NOMO-1 treated with DMSO at 0.1 percent for 48 hours (cell line): Measurements from ENCODE around the gene PROP1.
"Not testable (repeated sequence)": the region's sequence is repeated elsewhere in the genome, so short reads cannot be mapped to it uniquely, and the experiment has no call there.

Experiments used
- DNase-seq: peaks from one replicate; lab custom pipeline; 2025; ENCODE audit not compliant: unreplicated experiment; lab: John Stamatoyannopoulos, UW

Gene PROP1

DNA sequence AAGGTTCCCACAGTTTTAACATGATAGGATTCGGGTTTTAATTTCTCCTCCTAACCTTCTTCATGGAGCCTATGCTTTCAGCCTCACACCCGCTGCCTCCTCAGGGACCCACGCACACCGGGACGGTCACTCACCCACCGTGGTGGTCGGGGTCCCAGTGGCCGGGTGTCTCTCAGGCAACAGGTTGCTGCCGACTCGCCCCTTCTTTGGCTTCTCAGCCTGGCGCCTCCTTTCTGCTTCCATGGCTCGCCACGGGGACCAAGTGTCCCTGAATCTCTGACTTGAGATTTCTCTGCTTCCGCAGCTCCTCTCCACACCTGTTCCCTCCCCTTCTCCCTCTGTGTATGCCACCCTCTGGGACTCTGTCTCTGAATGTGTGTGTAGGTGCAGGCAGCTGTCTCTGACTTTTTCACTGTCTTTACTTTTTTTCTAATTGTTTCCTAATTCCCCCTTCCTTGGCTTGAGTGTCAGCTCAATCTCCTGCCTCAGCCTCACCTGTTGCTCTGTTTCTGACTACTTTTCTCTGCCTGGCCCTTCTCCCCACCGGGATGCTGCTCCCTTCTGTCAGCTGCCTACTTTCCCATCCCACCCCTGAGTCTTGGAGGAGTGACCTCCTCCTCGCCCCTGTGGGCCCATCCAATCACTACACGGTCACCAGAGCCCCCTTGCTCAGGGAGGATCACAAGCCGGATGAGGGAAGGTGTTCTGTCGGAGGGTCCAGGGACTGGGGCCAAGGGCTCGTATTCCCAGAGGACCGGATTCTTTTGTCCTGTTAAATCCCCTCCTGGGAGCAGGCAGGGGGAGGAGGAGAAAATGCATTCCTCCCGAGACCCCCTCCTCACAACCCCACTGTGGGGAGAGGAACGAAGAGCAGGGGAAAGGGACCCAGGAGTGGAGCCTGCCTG lies at the start of gene PROP1:
PROP1 (minus strand) TSS at position 552 of the 905 bp plus-strand sequence; CDS start at position 243, 309 bp downstream.
- DNase-seq: no peak

DNA sequence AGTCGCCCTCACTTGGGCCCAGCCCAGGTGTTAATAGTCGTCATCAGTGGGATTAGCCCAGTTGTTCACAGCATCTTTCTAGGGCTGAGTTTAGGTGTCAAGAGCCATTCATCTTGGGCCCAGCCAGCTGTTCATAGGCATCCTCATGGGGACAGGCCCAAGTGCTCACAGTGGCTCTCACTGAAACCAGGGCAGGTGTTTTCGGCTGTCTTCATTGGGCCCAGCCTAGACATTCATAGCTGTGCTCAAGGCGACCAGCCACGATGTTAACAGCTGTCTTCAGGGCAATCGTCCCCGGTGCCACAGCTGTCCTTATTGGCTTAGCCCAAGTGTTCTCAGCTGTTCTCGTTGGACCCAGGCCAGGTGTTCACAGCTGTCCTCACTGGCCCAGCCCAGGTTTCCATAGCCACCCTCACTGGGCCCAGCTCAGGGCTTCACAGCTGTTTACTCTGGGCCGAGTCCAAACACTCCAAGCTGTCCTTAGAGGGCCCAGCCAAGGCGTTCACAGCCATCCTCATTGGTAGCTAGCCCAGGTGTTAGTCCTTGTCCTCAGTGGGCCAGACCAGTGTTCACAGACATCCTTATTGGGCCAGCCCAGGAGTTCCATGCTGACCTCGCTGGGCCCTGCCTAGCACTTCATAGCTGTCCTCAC lies 23.5 kb upstream of the PROP1 start:
- DNase-seq: not testable (repeated sequence)

DNA sequence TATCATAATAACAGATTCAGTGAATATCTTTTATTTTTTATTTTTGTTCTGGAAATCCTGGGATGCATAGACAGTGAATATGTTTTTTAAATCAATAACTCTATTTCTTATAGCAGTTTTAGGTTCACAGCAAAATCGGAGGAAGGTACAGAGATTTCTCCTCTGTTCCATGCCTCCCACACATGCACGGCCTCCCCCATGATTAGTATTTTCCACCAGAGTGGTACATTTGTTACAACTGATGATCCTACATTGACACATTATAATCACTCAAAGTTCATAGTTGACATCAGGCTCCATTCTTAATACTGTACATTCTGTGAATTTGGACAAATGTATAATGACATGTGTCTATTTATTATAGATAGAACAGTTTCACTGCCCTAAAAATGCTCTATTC lies 16.7 kb upstream of the PROP1 start:
- DNase-seq: not testable (repeated sequence)

DNA sequence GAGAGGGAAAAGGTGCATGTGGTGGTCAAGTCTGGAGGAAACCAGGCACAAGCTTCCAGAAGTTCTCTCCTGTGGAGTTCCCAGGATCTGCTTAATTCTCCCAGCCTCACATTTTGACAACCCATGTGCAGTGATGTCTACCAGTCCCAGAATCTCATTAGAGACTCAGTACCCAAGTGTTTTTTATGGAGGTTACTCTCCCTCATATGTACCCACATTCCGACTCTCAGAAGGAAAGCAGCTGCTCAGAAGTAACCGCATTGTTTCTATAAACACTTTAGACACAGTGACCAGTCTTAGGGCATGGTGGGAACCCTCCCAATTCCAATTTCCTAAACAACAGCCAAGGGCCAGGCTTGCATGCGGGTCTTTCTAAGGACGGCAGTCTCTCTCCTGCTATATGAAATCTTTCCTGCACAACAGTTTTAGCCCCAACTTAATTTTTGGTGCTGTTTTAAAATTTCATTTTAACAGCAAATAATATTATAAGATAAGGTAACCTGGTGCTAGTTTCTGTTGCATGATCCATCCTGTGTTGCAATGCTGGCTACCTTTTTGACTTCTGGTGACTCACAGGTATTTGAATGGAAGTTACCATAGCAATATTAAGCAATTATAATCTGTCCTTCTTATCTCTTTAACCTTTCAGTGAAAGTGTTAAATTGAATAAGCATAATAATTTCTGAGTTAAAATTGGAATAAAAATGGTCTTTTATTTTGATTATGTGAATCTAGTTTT lies 15.9 kb upstream of the PROP1 start:
- not testable (repeated sequence) for DNase-seq

DNA sequence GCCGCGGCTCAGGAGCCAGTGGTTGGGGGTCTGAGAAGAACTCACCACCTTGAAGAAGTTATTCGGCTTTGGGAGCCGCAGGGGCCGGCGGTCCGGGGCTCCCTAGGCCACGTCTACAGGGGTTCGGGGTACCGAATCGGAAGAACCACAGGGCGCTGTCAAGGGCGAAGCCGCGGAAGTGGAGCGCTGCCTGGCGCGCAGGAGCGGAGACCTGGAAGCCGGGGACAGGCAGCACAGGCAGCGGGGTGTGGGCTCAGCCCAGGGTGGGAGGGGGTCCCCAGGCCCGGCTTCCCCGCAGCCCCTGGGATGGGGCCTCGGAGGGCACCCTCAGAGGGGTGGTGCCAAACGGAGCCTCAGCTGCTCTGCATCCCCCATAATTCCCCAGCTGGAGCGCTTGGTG lies 11.2 kb upstream of the PROP1 start:
- not testable (repeated sequence) for DNase-seq

DNA sequence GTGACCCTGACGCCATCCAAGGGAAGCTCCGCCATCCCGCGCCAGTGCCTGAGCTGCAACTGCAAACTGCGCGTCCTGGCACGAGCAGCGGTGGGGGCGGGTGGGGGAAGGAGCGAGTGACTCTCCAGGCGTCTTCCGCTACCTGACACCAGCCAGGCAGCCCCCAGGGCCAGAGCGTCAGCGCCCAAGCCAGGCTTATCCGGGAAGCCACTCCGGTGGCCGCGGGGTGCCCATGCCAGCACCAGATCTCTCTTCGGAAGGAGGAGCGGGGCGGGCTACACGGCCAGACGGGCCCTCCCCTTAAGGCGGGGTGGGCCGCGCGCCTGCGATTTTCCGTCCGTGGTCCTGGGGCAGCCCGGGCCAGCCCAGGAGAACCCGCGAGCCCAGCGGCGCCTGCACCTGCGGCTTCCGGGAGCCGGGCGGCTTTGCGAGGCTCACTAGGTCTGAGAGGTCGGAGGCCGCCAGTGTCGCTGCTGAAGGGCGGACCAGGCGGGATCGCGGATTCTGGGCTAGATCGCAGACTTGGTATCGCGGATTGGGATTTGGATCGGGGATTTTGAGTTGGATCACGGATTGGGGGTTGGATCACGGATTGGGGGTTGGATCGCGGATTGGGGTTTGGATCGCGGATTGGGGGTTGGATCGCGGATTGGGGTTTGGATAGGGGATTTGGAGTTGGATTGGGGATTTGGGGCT lies 10.6 kb upstream of the PROP1 start:
- not testable (repeated sequence) for DNase-seq

DNA sequence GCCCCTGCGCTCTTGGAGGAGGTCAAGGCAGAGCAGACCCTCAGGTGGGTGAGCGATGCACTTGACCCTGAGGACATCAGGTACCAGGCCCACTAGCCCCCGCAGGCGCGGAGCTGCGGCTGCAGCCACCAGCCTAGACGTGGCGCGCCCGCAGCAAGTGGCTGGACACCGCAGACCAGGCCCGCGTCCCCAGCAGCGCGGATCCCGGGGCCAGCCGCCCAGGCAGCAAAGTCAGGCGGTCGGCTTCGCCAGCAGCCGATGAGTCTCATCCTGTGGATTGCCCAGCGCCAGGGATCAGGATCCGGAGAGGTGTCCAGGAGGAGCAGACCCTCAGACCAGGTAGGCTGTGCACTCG lies 10.1 kb upstream of the PROP1 start:
- not testable (repeated sequence) for DNase-seq

DNA sequence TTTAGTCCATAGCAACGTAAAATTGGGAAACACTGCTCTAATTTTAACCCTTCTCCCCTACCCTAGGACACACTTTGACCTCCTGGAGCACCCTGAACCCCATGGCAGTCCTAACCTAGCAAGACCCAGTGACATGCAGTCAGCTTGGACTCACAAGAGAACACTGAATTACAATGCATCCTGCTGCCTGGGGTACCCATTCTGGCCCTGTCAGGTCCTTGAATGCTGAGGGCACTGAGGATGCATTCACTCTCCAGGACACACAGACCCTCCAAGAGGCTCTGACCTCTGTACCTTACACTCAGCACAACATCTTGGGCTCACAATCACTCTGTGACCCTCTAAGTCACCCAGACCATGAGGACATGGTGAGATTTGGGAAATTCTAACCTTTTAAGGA lies 1.8 kb upstream of the PROP1 start:
- no peak for DNase-seq

DNA sequence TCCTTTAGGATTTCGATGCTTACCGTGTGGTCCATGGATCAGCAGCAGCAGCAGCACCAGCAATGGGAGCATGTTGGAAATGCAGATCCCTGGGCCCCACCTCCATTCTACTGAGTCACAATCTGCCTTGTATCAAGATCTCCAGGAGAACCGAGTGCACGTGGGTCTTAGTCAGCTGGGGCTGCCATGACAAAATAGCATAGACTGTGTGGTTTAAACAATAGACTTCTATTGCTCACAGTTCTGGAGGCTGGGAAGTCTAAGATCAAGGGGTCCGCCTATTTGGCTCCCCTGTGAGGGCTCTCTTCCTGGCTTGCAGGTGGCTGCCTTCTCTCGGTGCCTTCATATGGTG lies 1.3 kb upstream of the PROP1 start:
- no peak for DNase-seq

DNA sequence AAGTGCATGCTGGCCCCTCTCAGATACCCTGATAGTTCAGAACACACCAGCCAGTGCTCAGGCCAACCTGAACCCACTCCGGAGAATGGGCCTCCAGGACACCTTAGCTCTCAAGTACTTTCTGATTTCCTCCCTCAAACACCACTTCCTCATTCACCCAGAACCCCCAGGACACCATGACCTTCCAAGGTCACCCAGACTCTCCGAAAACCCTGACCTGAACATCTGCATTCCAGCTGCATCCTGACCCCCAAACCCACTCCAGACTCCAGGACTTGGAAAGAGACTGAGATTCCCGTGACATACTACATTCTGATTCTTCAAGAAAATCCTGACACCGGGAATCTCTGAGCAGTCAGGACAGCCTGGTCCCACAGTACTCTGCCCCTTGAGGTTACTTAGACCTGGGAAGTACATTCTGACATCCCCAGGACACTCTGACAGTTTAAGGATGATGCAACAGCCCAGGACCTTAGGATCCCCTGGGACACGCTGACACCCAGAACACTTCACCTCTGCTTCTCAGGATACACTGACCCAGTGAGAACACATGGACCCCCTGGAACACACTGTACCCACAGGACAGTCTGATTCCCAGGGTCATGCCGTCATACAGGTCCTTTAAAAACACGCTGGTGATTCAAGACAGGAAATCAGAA lies 747 bp upstream of the PROP1 start:
- no peak for DNase-seq

DNA sequence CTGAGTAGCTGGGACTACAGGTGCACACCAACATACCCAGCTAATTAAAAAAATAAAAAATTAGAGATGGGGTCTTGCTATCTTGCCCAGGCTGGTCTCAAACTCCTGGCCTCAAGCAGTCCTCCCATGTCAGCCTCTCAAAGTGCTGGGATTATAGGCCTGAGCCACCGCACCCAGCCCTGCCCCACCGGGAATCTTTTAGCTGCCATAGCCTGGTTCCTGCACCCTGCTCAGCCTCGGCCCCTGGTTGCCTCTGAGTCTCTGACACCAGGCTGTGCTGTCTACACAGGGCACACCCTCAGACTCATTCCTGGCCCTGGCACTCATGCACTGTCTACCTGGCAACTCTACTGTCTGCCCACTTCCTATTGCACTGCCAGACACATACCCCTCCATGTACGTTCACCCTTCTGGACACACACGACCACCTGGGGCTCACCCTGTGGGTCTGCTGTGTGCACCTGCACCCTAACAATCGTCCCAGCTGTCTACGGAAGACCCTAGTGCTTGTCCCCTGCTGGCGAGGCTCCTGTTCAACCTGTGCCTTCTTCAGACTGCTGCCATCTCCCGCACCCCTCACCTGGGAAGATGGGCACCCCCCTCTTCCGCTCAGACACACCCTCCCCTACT lies 1.4 kb downstream of the PROP1 start:
- no peak for DNase-seq

DNA sequence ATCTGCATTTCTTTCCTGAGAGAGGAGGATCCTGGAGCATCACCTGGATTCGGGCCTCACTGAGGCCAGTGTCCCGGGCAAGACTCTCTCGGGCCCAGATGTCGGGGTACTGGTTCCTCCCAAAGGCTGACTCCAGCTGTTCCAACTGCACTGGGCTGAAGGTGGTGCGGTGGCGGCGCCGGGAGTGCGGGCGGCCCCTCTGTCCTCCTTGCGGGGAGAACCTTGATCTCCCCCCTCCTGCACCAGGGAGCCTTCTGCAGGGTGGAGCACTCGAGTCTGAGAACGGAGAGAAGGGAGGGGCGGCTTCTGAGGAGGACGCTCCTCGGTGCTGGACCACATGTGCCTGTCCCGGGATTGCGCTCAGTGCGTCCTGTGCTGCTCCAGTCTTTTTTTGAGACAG lies 2.0 kb downstream of the PROP1 start:
- no peak for DNase-seq

DNA sequence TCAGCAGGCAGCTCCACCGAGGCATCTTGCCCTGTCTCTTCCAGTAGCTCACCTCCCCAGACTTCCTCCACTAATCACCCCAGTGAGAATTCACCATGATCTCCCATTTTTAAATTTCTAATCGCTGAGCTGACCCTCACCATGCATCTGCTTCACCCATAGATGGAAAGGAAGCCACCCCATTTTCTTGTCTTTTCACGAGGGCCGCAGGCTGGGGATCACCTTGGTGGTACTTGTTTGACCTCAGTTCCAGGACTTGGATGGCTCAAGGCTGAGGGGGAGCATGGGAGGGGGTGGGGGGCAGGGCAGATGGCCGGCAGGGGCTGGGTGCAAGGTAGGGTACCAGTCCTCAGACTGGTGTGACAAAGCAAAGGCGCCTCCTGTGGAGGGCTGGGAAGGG lies 3.6 kb downstream of the PROP1 start:
- no peak for DNase-seq

DNA sequence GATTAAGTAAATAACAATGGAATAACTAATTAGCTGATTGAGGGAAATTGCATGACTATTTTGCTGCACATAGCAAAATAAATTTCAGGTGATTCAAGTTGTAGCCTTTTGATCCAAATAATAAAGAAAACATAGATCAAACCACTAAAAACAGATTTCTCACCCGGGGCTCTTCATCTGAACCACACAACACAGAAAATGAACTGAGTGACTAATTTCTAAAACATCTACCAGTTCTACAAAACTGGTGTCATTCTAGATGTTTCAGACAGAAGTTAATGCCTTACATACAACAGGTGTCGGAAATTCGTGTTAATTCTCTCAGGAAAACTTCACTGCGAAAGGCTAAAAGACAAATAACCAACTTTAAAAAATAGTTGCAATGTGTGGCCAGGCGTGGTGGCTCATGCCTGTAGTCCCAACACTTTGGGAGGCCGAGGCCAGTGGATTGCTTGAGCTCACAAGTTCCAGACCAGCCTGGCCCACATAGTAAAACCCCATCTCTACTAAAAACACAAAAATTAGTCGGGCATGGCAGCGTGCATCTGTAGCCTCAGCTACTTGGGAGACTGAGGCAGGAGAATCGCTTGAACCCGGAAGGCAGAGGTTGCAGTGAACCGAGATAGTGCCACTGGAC lies 6.9 kb downstream of the PROP1 start:
- DNase-seq: no peak

DNA sequence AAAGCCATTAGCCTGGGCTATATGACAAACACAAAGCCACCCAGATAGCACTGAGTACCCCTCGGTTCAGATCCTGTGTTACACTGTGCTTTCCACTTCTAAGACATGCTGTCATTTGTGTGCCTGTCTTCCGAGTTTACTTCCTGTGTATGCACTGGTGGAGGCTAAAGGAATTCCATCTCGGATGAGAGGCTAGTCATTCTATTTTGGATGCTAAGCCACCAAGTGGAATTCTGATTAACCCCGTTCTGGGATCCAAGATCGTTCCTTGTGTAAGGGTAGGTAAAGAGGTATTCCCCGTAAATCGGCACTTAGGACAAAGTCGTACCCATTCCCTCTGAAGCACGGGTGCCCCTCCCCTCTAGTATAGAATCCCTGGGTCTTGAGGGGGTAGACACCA lies 8.7 kb downstream of the PROP1 start:
- DNase-seq: no peak

DNA sequence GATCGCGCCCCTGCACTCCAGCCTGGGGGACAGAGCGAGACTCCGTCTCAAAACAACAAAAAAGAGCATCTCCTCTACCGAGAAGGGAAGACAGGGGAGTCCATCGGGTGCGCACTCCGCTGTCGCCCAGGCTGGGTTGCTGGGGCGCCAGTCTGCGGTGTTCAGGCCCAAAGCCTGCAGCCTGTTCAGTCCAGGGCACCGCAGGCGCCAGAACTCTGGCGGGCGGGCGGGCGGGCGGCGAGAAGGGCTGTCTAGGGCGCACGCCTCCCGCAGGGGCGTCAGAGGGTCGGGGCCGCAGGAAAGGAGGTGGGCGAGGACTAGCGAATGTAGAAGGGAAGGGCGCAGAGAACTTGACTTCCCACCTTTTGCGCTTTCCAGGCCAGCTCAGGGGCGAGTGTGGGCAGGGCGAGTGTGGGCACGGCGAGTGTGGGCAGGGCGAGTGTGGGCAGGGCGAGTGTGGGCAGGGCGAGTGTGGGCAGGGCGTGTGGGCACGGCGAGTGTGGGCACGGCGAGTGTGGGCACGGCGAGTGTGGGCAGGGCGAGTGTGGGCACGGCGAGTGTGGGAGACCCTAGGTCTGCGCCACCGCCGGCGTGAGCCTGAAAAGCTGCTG lies 10.5 kb downstream of the PROP1 start:
- no peak for DNase-seq

DNA sequence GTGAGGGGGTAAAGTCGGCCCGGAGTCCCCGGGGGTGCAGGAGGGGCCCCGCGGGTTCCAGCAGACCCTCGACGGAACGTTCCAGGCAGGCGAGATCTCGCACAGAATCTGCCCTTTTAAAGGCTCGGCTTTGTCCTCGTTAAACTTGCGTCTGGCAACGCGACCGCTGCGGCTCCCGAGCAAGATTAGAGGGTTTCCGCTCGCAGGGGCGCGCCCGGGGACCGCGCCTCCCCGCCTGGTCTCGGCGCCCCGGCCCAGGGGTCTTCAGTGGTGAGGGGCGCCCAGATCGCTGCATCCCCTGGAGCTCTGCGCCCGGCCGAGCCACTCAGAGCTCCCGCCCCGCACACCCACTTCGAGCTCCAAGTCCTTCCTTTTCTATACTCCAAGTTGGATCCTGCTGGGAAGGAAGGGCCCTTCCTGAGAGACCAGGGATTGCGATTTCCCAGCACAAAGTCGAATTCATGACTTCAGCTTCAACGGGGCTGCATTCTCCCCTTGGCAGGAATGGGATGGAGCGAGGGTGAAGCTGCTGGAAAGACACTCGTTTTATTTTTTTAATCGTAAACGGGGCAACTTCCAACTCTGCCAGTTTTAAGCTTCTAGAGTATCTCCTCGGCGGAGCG lies 11.3 kb downstream of the PROP1 start:
- no peak for DNase-seq

DNA sequence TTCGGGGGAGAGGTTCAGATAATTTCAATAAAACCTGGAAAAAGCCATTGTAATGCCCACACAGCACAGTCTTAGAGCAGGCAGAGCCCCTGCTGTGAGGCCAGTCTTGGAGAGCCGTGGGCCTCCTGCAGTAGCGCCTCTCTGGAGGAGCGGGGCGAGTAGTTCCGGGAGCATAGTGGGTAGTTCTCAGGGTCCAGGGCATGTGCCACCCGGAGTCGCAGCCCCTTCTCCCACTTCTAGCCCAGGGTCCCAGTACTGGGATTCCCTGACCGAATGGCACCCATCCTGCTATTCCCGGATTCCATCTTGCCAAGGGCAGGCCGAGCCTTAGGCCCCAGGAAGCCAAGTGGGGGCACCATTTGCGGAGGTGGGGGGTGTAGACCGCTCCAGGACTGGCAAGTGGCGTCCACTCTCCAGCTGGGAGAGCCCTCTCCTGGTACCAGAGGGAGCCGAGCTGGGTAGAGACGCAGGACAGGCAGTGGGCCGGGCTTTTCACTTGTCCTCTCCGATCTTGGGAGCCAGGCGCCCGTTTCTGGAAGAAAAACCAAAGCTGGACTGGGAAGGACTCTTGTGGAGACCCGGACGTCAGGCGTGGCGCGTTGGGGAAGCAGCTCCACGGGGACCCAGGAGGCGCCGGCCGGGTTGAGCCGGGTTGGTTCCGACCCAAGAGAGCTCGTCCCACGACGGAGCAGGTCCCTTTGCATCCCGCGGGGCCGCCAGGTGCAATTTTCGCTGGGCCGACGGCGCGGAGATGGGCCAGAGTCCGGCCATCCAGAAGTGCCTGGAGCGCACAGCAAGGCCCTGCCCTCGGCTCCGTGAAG lies 12.1 kb downstream of the PROP1 start:
- DNase-seq: no peak
